Placental pericyte (primary cell): Measurements from ENCODE around the gene SSBP2. TPM values are rescaled to one million over a fixed set of nuclear protein-coding genes. Genes with fewer than 3 reads are reported as not detected.

ENCODE experiments used
- total RNA-seq: library from RNA; depleted of rRNA; stranded (reverse); fragments of >200 nt; gene quantifications from 2 replicates; pipeline ENCODE4 v1.2.3, GENCODE V29; 2012

The SSBP2 gene
- 13.8 and 14.6 TPM in 2 replicates for total RNA-seq

DNA sequence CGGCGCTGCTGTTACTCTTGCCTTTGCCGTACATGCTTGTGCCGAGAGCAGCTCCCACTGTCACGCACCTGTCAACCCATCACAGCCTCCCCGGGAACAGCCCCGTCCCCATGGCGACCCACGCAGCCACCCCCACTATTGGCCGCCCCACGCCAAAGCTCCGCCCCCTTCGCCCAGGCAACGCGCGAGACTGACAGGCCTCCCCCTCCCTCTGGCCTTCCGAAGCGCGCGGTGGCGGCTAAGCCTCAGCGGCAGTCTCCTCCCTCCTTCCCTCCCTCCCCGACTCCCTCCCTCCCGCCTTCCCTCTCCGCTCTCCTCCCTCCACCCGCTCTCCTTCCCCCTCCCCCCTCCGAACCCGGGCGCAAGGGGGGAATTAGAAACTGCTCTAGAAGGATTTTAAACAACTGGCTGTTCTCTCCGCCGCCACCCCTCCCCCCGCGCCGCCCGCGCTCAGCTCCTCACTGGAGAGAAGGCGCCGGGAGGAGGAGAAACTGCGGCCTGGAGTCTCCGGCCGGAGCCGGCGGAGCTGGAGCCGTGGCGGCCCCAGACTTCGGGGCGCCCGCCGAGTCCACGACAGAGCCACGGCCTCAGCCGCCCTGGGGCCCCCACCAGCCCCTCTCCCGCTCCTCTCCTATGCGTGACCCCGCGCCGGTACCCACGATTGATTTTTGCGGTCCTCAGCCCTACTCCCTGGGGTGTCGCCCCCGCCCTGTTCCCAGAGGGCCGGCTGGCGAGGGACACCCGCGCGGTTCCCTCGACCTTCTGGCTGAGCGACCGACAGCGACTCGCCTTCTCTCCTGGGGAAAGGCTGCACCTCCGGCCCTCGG, at the start of gene SSBP2:
TSS of gene SSBP2 (minus strand) at position 89 of the 827 bp plus-strand sequence. CDS start at position 34, 55 bp downstream.

DNA sequence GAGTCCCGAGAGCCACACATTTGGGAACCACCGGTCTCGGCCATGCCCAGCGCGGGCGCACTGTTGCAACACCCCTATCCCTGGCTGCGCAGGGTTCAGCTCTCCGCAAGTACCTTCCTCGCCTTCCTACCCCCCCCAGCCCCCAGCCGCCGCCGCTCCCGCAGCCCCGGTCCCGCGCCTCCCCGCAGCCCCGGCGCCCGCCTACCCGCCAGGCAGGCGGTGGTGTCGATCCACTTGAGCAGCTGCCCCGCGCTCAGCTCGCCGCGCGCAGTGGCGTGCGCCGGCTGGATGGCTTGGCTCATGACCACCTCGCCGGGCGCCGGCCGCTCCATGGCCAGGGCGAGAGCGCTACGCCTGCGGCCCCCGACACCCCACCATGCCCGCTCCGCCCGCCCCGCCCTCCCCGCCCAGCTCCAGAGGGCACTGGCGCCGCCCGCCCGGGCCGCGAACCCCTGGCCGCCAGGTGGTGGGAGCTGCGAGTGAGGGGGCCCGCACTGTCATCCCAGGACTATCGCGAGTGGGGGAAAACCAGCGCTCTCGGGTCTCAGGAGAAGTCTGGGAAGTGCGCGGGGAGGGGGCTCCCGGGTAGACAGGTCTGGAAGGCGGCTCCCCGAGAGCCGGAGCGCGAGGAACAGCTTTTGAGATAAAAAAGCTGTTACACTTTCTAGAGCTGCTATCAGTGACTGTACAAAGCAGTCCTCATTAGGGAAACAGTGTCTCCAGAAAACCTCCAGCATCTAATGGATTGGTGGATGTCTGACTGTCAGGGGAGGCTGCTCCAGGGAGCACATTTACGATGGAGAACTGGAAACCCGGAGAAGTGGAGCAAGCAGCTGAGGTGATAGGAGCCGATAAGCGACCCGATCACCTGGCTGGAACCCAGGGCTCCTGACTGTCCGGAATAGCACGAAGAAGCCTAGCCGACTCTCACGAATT, 356.8 kb downstream of the SSBP2 start, which contains the start of gene ACOT12:
TSS of gene ACOT12 (minus strand) at position 352 of the 936 bp plus-strand sequence. CDS start at position 332, 20 bp downstream.

Other genes with a start within 250 kb of the SSBP2 start
- 5.7 and 7.4 TPM in 2 replicates for gene ATG10, start 220.9 kb upstream of the SSBP2 start, total RNA-seq